Tibial nerve (tissue), 4 donors: ENCODE measurements around the gene TMEM132A. TPM values are rescaled to one million over a fixed set of nuclear protein-coding genes. Genes with fewer than 3 reads are reported as not detected.

Experiments used
- DNase-seq, 2 donors: peaks; one replicate each; pipeline ENCODE4 v3.0.0-alpha.2; 2019; ENCODE audit warnings: low spot score in 2 of 2
- H3K27ac ChIP-seq, 4 donors: fragments of 200-600 bp; sonication (generic) in 3 of 4; one replicate each; pipeline ENCODE4 v1.5.1; 2017 to 2019; ENCODE audit warnings: mild to moderate bottlenecking in 1 of 4
- H3K27me3 ChIP-seq, 2 donors: fragments of 200-600 bp; sonication (generic) in 1 of 2; one replicate each; pipeline versions ENCODE4 v1.5.1 to v1.6.0; 2017 to 2019
- H3K36me3 ChIP-seq, 3 donors: fragments of 200-600 bp; sonication (generic); one replicate each; pipeline ENCODE4 v1.5.1; 2018 to 2019
- H3K4me1 ChIP-seq, 4 donors: fragments of 200-600 bp; sonication (generic) in 3 of 4; one replicate each; pipeline ENCODE4 v1.5.1; 2017 to 2019
- H3K4me3 ChIP-seq, 4 donors: fragments of 200-600 bp; sonication (generic) in 3 of 4; one replicate each; pipeline ENCODE4 v1.5.1; 2017 to 2019; ENCODE audit warnings: mild to moderate bottlenecking in 1 of 4, moderate library complexity in 1 of 4
- H3K9me3 ChIP-seq, 4 donors: fragments of 200-600 bp; sonication (generic) in 3 of 4; one replicate each; pipeline ENCODE4 v1.5.1; 2017 to 2019
- EP300 ChIP-seq, 2 donors: sonication (generic); formaldehyde crosslinking; IDR thresholded peaks; one replicate each; pipeline ENCODE4 v1.6.1; 2017; ENCODE audit warnings: antibody characterized with exemption in 2 of 2, mild to moderate bottlenecking in 1 of 2
- POLR2A ChIP-seq, 2 donors: fragments of 450-650 bp; IDR thresholded peaks; one replicate each; pipeline ENCODE4 v1.6.1; 2017; ENCODE audit warnings: antibody characterized with exemption in 2 of 2, mild to moderate bottlenecking in 2 of 2, moderate library complexity in 2 of 2
- WGBS, 2 donors: methylation state at CpG; one replicate each; pipeline ENCODE4 v1.1.5; 2018; 5-methylcytosine and 5-hydroxymethylcytosine counted together
- total RNA-seq, 4 donors: library from RNA; depleted of rRNA; stranded (reverse); fragments of >200 nt; gene quantifications; one replicate each; pipeline ENCODE4 v1.1.0, GENCODE V29; 2016
- TF ChIP-seq, protein P1 (sequence below), 5 experiments: fragments of 200-600 bp in 3 of 5; fragments of 450-650 bp in 2 of 5; sonication (generic) in 3 of 5; IDR thresholded peaks; one replicate each; pipeline ENCODE4 v1.5.1; 2016 to 2019; ENCODE audit warnings: antibody characterized with exemption in 5 of 5, mild to moderate bottlenecking in 3 of 5, moderate library complexity in 2 of 5

TMEM132A gene
- total RNA-seq, 4 donors from 2014 or later, result 15.9 to 41.9 (median 26.6) TPM

DNA sequence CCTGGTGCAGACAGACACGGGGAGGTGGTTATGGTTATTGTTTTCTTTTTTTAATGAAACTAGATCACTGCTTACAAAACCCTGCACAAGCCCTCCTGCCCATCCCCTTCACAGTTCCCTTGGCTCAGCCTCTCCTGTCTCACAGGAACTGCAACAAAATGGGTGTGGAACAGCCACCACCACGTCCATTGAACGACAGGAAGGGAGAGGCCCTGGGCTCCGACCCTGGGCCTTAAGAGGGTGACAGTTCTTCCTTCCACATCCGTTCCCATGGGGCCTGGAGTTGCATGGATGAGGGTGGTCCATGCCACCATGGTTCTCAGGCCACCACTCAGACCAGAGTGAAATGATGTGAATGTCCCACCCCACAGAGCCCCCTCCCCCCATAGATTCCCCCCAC is 33.6 kb upstream of the TMEM132A start:
- no peak for TF ChIP-seq POLR2A (IDR thresholded peaks at IDR 0.05)
- TF ChIP-seq EP300 (IDR thresholded peaks at IDR 0.05), result no peak
- TF ChIP-seq, protein P1, sequence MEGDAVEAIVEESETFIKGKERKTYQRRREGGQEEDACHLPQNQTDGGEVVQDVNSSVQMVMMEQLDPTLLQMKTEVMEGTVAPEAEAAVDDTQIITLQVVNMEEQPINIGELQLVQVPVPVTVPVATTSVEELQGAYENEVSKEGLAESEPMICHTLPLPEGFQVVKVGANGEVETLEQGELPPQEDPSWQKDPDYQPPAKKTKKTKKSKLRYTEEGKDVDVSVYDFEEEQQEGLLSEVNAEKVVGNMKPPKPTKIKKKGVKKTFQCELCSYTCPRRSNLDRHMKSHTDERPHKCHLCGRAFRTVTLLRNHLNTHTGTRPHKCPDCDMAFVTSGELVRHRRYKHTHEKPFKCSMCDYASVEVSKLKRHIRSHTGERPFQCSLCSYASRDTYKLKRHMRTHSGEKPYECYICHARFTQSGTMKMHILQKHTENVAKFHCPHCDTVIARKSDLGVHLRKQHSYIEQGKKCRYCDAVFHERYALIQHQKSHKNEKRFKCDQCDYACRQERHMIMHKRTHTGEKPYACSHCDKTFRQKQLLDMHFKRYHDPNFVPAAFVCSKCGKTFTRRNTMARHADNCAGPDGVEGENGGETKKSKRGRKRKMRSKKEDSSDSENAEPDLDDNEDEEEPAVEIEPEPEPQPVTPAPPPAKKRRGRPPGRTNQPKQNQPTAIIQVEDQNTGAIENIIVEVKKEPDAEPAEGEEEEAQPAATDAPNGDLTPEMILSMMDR (IDR thresholded peaks at IDR 0.05), result no peak
- Histone ChIP-seq H3K4me1 (peaks cover 0 to 3% (median 0%) of the 10 kb centered on the region in 4 donors), H3K9me3 (no peaks in the 10 kb centered on the region), H3K27ac (no peak overlapping the region), H3K36me3 (peaks cover 0 to 94% (median 0%) of the 10 kb centered on the region in 3 donors), H3K4me3 (no peak overlapping the region), H3K27me3 (no peaks in the 10 kb centered on the region)
- no peak for DNase-seq
- WGBS, 2 donors, result 46 to 63% methylated on average over 5 of the region's 5 CpGs

- no peak for DNase-seq
- Histone ChIP-seq H3K36me3 (peaks cover 0 to 98% (median 4%) of the 10 kb centered on the region in 3 donors), H3K27ac (no peak overlapping the region), H3K4me3 (no peak overlapping the region), H3K9me3 (no peaks in the 10 kb centered on the region), H3K4me1 (peaks cover 0 to 3% (median 0%) of the 10 kb centered on the region in 4 donors), H3K27me3 (no peaks in the 10 kb centered on the region)
- WGBS, 2 donors, result 78 to 80% methylated on average over 7 of the region's 7 CpGs
- no peak for TF ChIP-seq EP300 (IDR thresholded peaks at IDR 0.05)
- TF ChIP-seq POLR2A (IDR thresholded peaks at IDR 0.05), result no peak
- TF ChIP-seq, protein P1 (IDR thresholded peaks at IDR 0.05), result no peak
These were observed 33.0 kb upstream of the TMEM132A start for GRCh38 chr11:60891103-60891741.

DNA sequence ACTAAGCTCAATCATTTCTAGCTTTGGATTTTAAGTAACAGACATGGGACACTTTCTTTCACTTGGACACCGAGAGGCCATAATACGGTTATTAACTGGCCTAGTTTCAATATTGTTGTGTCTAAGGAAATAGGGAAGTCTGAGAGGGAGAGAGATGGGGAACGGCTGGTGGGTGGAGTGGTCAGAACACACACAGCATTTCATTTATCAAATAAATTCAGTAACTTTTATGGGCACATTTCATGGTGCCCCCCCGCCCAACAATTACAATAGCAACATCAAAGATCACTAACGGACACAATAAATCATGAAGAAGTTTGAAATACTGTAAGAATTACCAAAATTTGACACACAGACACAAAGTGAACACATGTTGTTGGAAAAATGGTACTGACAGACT is 28.6 kb upstream of the TMEM132A start:
- Histone ChIP-seq H3K4me1 (peaks cover 0 to 3% (median 0%) of the 10 kb centered on the region in 4 donors), H3K36me3 (peaks cover 5 to 100% (median 27%) of the 10 kb centered on the region in 3 donors), H3K27me3 (no peaks in the 10 kb centered on the region), H3K27ac (no peak overlapping the region), H3K9me3 (no peaks in the 10 kb centered on the region), H3K4me3 (no peak overlapping the region)
- DNase-seq, result no peak
- TF ChIP-seq EP300 (IDR thresholded peaks at IDR 0.05), result no peak
- TF ChIP-seq, protein P1 (IDR thresholded peaks at IDR 0.05), result no peak
- no peak for TF ChIP-seq POLR2A (IDR thresholded peaks at IDR 0.05)
- WGBS, 2 donors, result 80 to 81% methylated on average over 5 of the region's 5 CpGs

- DNase-seq, result no peak
- H3K4me1 ChIP-seq, result no peaks in the 10 kb centered on the region
- WGBS, 2 donors, result 90 to 95% methylated on average over 4 of the region's 4 CpGs
- H3K4me3 ChIP-seq, result no peak overlapping the region
- no peaks in the 10 kb centered on the region for H3K9me3 ChIP-seq
- no peaks in the 10 kb centered on the region for H3K27me3 ChIP-seq
- H3K27ac ChIP-seq, result no peak overlapping the region
- TF ChIP-seq POLR2A (IDR thresholded peaks at IDR 0.05) (no peak), EP300 (IDR thresholded peaks at IDR 0.05) (no peak)
- TF ChIP-seq, protein P1 (IDR thresholded peaks at IDR 0.05), result no peak
- H3K36me3 ChIP-seq, result peaks cover 5 to 100% (median 32%) of the 10 kb centered on the region in 3 donors
These were observed 26.8 kb upstream of the TMEM132A start for GRCh38 chr11:60897496-60897895.

DNA sequence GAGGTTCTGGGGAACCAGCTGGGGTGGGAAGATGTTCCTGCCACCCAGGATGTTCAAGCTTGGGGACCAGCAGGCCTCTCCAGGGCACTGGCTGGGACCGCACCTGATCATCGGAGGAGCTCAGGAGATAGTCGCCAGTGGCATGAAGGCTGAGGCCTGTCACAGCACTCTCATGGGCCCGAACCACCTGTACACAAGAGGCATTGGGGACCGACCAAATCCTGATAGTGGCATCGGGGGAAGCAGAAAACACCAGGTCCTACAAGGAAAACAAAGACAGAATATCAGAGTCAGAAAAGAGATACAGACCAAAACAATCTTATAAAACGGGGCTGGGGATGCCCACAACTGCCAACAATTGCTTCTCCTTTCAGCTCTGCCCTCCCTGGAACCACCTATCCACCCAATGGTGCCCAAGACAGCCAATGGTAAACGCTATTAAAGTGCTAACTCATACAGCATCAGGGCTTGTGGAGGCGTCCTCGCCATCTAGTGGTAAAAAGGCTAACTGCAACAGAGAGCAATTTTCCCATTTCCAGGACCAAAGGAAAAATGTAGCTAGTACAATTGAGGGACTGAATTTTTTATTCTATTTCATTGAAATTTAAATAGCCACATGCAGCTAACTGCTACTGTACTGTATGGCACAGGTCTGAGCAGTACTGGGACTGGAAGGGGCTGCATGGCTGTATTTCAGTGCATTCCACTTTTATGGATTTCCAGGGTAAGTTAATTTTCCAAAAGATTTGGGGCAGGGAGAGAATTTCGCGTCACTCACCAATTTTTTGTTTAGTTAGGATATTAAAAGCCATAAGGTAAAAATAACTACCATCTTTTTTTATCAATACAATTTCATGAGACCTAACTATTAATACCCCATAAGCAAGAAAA is 25.0 kb upstream of the TMEM132A start:
- peak in 1 of 2 donors; percentile 52 for DNase-seq
- peaks cover 0 to 12% (median 2%) of the 10 kb centered on the region in 4 donors for H3K4me1 ChIP-seq
- no peaks in the 10 kb centered on the region for H3K9me3 ChIP-seq
- 59 to 64% methylated on average over 12 of the region's 12 CpGs for WGBS, 2 donors
- H3K4me3 ChIP-seq, result no peak overlapping the region
- TF ChIP-seq, protein P1 (IDR thresholded peaks at IDR 0.05), result peak; percentile 82 to 95 (median 93)
- no peak for TF ChIP-seq EP300 (IDR thresholded peaks at IDR 0.05)
- no peak for TF ChIP-seq POLR2A (IDR thresholded peaks at IDR 0.05)
- H3K27ac ChIP-seq, result no peak overlapping the region
- H3K36me3 ChIP-seq, result peaks cover 5 to 98% (median 35%) of the 10 kb centered on the region in 3 donors
- no peaks in the 10 kb centered on the region for H3K27me3 ChIP-seq
